Activated naive CD4-positive, alpha-beta T cell (primary cell): ENCODE data around the gene AOPEP.

Experiments
- DNase-seq, 4 experiments: peaks; one replicate each; lab custom pipeline; 2025; lab: John Stamatoyannopoulos, UW

AOPEP gene

GRCh38 chr9:94993821-94994165 is 267.3 kb downstream of the AOPEP start:
- DNase-seq = no peak

GRCh38 chr9:94995048-94995693 is 268.7 kb downstream of the AOPEP start:
- no peak for DNase-seq

GRCh38 chr9:94996641-94997040 is 270.1 kb downstream of the AOPEP start:
- DNase-seq = no peak

GRCh38 chr9:94997727-94998126 is 271.2 kb downstream of the AOPEP start:
- no peak for DNase-seq

- DNase-seq = no peak
Observed at GRCh38 chr9:94999832-95000231, 273.3 kb downstream of the AOPEP start.

GRCh38 chr9:95000821-95001220 is 274.3 kb downstream of the AOPEP start:
- DNase-seq = no peak

- DNase-seq = no peak
Observed at GRCh38 chr9:95001720-95002119, 275.2 kb downstream of the AOPEP start.

- no peak for DNase-seq
Observed at GRCh38 chr9:95003689-95004410, 277.4 kb downstream of the AOPEP start.

GRCh38 chr9:95004411-95005277 is 278.1 kb downstream of the AOPEP start:
- DNase-seq = peak in 1 of 4 experiments; percentile 18

- DNase-seq = no peak
Observed at GRCh38 chr9:95005278-95006143, 279.0 kb downstream of the AOPEP start.

- no peak for DNase-seq
Observed at GRCh38 chr9:95007226-95007869, 280.8 kb downstream of the AOPEP start.

GRCh38 chr9:95008151-95008771 is 281.8 kb downstream of the AOPEP start:
- no peak for DNase-seq

- DNase-seq = no peak
Observed at GRCh38 chr9:95009459-95009858, 283.0 kb downstream of the AOPEP start.

GRCh38 chr9:95010431-95010838 is 283.9 kb downstream of the AOPEP start:
- DNase-seq = no peak

GRCh38 chr9:95012035-95012708 is 285.7 kb downstream of the AOPEP start:
- no peak for DNase-seq

- no peak for DNase-seq
Observed at GRCh38 chr9:95012902-95013301, 286.4 kb downstream of the AOPEP start.

GRCh38 chr9:95014917-95015316 is 288.4 kb downstream of the AOPEP start:
- no peak for DNase-seq

- DNase-seq = no peak
Observed at GRCh38 chr9:95015569-95015968, 289.1 kb downstream of the AOPEP start.

- no peak for DNase-seq
Observed at GRCh38 chr9:95017062-95017461, 290.6 kb downstream of the AOPEP start.

GRCh38 chr9:95017661-95018060 is 291.2 kb downstream of the AOPEP start:
- no peak for DNase-seq
